ENCODE results near the gene GALNT2. TPM values are rescaled to one million over a fixed set of nuclear protein-coding genes. Genes with fewer than 3 reads are reported as not detected.

GALNT2 gene
- total and polyA plus RNA-seq, 4 donors: 47.5 to 182 (median 114) TPM

DNA sequence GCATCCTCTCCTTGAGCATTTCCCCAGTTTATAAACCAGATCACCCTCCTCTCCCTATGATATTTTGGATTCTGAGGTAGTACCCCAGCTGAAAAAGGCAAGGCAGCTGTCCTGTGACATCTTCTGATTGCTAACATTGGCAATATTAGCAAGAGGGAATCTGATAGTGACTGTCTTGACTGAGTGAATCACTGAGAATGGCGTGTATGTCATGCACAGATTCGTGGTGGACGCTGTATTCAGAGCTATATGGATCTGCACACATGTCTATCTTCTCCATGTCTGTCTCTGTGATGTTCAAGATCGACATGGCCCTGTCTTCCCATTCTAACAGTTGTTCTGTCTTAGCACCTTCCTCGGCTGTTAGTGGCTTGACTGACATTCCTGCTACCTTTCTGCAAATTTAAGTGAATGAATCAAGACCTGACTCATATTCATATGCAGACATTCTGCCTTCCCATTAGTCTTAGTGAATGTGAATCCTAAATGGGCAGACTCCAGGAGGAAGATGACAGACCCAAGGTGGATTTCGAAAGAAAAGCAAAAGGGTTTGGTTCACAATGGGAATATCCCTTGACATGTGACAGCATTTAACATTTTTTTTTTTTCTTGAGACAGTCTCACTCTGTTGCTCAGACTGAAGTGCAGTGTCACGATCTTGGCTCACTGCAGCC, 261.4 kb downstream of the GALNT2 start (continued):
- no peak for TF ChIP-seq HNF4A (conservative IDR thresholded peaks at IDR 0.05)
- TF ChIP-seq HNF4G (IDR thresholded peaks at IDR 0.05): no peak
- no peak for TF ChIP-seq ATF3 (IDR thresholded peaks at IDR 0.05)
- no peak for TF ChIP-seq CTCF (IDR thresholded peaks at IDR 0.05; ENCODE audit: low read depth, low read length, missing input control)
- TF ChIP-seq NR2F2 (IDR thresholded peaks at IDR 0.05): no peak
- TF ChIP-seq SP1 (IDR thresholded peaks at IDR 0.05): no peak

DNA sequence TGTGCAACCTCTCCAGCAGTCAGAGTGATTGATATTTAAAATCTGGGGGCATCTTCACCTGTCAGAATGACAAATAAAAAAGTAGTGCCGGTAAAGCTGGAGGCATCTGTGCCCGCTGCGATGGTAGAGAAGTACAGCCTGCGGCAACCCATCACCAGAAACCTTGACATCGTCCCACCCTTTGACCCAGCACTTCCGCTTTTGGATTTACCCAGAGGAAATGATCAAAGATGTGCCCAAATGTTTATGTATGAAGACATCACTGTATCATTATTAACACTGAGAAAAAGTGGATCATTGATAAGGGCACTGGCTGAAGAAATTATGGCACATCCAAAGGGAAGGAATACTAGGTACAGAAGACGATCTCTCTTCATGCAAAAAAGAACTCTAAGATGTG, 263.1 kb downstream of the GALNT2 start:
- TF ChIP-seq, protein P1, sequence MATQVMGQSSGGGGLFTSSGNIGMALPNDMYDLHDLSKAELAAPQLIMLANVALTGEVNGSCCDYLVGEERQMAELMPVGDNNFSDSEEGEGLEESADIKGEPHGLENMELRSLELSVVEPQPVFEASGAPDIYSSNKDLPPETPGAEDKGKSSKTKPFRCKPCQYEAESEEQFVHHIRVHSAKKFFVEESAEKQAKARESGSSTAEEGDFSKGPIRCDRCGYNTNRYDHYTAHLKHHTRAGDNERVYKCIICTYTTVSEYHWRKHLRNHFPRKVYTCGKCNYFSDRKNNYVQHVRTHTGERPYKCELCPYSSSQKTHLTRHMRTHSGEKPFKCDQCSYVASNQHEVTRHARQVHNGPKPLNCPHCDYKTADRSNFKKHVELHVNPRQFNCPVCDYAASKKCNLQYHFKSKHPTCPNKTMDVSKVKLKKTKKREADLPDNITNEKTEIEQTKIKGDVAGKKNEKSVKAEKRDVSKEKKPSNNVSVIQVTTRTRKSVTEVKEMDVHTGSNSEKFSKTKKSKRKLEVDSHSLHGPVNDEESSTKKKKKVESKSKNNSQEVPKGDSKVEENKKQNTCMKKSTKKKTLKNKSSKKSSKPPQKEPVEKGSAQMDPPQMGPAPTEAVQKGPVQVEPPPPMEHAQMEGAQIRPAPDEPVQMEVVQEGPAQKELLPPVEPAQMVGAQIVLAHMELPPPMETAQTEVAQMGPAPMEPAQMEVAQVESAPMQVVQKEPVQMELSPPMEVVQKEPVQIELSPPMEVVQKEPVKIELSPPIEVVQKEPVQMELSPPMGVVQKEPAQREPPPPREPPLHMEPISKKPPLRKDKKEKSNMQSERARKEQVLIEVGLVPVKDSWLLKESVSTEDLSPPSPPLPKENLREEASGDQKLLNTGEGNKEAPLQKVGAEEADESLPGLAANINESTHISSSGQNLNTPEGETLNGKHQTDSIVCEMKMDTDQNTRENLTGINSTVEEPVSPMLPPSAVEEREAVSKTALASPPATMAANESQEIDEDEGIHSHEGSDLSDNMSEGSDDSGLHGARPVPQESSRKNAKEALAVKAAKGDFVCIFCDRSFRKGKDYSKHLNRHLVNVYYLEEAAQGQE (IDR thresholded peaks at IDR 0.05): no peak
- TF ChIP-seq JUND (IDR thresholded peaks at IDR 0.05): no peak
- TF ChIP-seq HNF4G (IDR thresholded peaks at IDR 0.05): no peak
- no peak for TF ChIP-seq TAF1 (conservative IDR thresholded peaks at IDR 0.05)
- TF ChIP-seq CTCF (IDR thresholded peaks at IDR 0.05; ENCODE audit: low read depth, low read length, missing input control): no peak
- no peak for TF ChIP-seq YY1 (IDR thresholded peaks at IDR 0.05)
- TF ChIP-seq ATF3 (IDR thresholded peaks at IDR 0.05): no peak
- no peak for TF ChIP-seq NR2F2 (IDR thresholded peaks at IDR 0.05)
- TF ChIP-seq GABPA (IDR thresholded peaks at IDR 0.05 in 1 of 2, conservative IDR thresholded peaks at IDR 0.05 in 1 of 2): no peak
- H3K36me3 ChIP-seq (ENCODE audit: control insufficient read depth in 4 of 4, insufficient read depth in 3 of 4, low read depth in 1 of 4, low read length in 3 of 4): no peaks in the 10 kb centered on the region
- DNase-seq (ENCODE audit: low spot score): no peak
- H3K4me1 ChIP-seq (ENCODE audit: control insufficient read depth in 4 of 4, insufficient read depth in 4 of 4, low read length in 3 of 4): peaks cover 6 to 22% (median 15%) of the 10 kb centered on the region in 4 donors
- H3K9ac ChIP-seq (ENCODE audit: low read depth in 1 of 2, low read length in 2 of 2): no peak overlapping the region
- WGBS: 93% methylated on average over 7 of the region's 7 CpGs
- H3K4me3 ChIP-seq (ENCODE audit: low read depth in 1 of 3, low read length in 3 of 3): no peak overlapping the region
- H3K27ac ChIP-seq (ENCODE audit: low read depth in 1 of 2, low read length in 2 of 2): no peak overlapping the region
- no peaks in the 10 kb centered on the region for H3K9me3 ChIP-seq (ENCODE audit: control insufficient read depth in 4 of 4, low read length in 3 of 4)
- H3K27me3 ChIP-seq (ENCODE audit: control insufficient read depth in 4 of 4, insufficient read depth in 4 of 4, low read length in 3 of 4): no peaks in the 10 kb centered on the region
